ENCODE results near the gene FAM149A. TPM values are rescaled to one million over a fixed set of nuclear protein-coding genes. Genes with fewer than 3 reads are reported as not detected.

FAM149A gene
- total and polyA plus RNA-seq, 10 of the 15 experiments (the other 5 are each of a cell fraction or from before 2014, with no cell fraction given): 0.38 to 1.9 (median 0.99) TPM

DNA sequence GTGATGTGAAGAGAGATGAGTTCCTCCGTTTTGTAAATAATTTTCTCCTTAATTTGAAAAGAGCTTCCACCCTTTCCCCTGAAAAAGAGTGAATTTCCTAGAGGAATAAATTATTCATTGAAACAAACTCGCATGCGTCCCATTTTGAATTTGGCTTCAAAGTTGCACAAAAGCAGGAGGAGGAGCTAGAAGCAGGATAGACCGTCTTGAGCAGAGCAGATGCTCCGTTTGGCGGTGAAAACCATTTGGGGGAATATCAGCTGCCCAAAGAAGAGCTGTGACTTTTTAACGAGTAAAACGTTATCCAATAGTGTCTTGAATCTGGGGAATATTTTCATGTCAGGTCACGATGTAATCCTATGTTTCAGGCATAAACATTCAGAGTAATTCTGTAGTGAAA, 42.0 kb downstream of the FAM149A start:
- Histone ChIP-seq H3K79me2 (ENCODE audit: control insufficient read depth, insufficient read depth, low read length) (no peaks in the 10 kb centered on the region), H3K27me3 (replicated peaks in 1 of 2; ENCODE audit: control insufficient read depth in 2 of 2, insufficient read depth in 2 of 2, low read length in 1 of 2) (peaks cover 13 to 14% of the 10 kb centered on the region in 2 experiments), H3K4me2 (ENCODE audit: control insufficient read depth, insufficient read depth) (no peak overlapping the region), H2AFZ (ENCODE audit: control insufficient read depth, low read depth, low read length) (no peak overlapping the region), H3K4me3 (no peak overlapping the region), H3K9me3 (replicated peaks; ENCODE audit: control insufficient read depth, insufficient read depth, low read length) (no peaks in the 10 kb centered on the region), H4K20me1 (ENCODE audit: control insufficient read depth, insufficient read depth) (no peaks in the 10 kb centered on the region), H3K36me3 (ENCODE audit: control insufficient read depth in 2 of 2, insufficient read depth in 2 of 2, low read length in 1 of 2) (no peaks in the 10 kb centered on the region), H3K4me1 (ENCODE audit: control insufficient read depth, insufficient read depth, low read length) (no peaks in the 10 kb centered on the region), H3K27ac (ENCODE audit: control insufficient read depth, insufficient read depth) (no peak overlapping the region), H3K9ac (ENCODE audit: control insufficient read depth, insufficient read depth, low read length) (no peak overlapping the region)
- in situ Hi-C loops (cut with MboI) (no loop called here), intact Hi-C loops (cut with micrococcal nuclease; ENCODE audit: unreplicated experiment) (no loop called here)
- ChIA-PET POLR2A (no interaction called here), RAD21 (ENCODE audit: unreplicated experiment) (no interaction called here), SMC1A (ENCODE audit: uncharacterized antibody, unreplicated experiment) (no interaction called here), CTCF (interaction anchor here (0.6 to 1.3 kb wide), 3 partner anchors 9 to 129 kb away, joined by 3 to 5 read pairs (median 5); no protein-coding TSS in a partner anchor)
- WGBS (ENCODE audit: insufficient coverage, insufficient replicate concordance, low lambda C conversion rate, missing lambda C conversion rate): 68% methylated on average over 9 of the region's 9 CpGs
- FAIRE-seq (no peak), ATAC-seq (no peak), DNase-seq (ENCODE audit: low read depth, low spot score) (no peak)
- BruUV-seq (replicated peaks): no TSS peak
- TF ChIP-seq CBX3 (IDR thresholded peaks at IDR 0.05; ENCODE audit: borderline replicate concordance, low read depth): no peak
- TF ChIP-seq MEF2B (IDR thresholded peaks at IDR 0.05; ENCODE audit: partially characterized antibody, poor library complexity, severe bottlenecking): no peak
- TF ChIP-seq SMAD5 (IDR thresholded peaks at IDR 0.05; ENCODE audit: low read depth): no peak
- no peak for TF ChIP-seq TBL1XR1 (IDR thresholded peaks at IDR 0.05; ENCODE audit: low read depth, low read length)
- no peak for TF ChIP-seq SP1 (IDR thresholded peaks at IDR 0.05; ENCODE audit: low read depth, low read length)
- TF ChIP-seq TAF1 (IDR thresholded peaks at IDR 0.05; ENCODE audit: borderline replicate concordance, low read depth, low read length): no peak
- TF ChIP-seq, protein P1, sequence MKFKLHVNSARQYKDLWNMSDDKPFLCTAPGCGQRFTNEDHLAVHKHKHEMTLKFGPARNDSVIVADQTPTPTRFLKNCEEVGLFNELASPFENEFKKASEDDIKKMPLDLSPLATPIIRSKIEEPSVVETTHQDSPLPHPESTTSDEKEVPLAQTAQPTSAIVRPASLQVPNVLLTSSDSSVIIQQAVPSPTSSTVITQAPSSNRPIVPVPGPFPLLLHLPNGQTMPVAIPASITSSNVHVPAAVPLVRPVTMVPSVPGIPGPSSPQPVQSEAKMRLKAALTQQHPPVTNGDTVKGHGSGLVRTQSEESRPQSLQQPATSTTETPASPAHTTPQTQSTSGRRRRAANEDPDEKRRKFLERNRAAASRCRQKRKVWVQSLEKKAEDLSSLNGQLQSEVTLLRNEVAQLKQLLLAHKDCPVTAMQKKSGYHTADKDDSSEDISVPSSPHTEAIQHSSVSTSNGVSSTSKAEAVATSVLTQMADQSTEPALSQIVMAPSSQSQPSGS (IDR thresholded peaks at IDR 0.05; ENCODE audit: low read length): no peak
- no peak for TF ChIP-seq ESRRA (IDR thresholded peaks at IDR 0.05; ENCODE audit: low read length)
- TF ChIP-seq MXI1 (IDR thresholded peaks at IDR 0.05; ENCODE audit: low read depth, low read length): no peak
- no peak for TF ChIP-seq HDAC6 (IDR thresholded peaks at IDR 0.05; ENCODE audit: unreplicated experiment)
- no peak for TF ChIP-seq MTA3 (IDR thresholded peaks at IDR 0.05; ENCODE audit: borderline replicate concordance, low read length)
- no peak for TF ChIP-seq ZNF384 (IDR thresholded peaks at IDR 0.05; ENCODE audit: borderline replicate concordance, low read depth, low read length)

Measured in GM12878 (cell line).